ENCODE data around the gene TMEM184C. TPM values are rescaled to one million over a fixed set of nuclear protein-coding genes. Genes with fewer than 3 reads are reported as not detected.

Gene TMEM184C
- total RNA-seq, 1 donor from 2014 or later = 18.1 TPM

Other genes starting within 250 kb of the TMEM184C start
- 5.5 TPM for gene EDNRA, start 136.3 kb upstream of the TMEM184C start, total RNA-seq
- 4.1 TPM for gene PRMT9, start 66.8 kb downstream of the TMEM184C start, total RNA-seq
- gene ARHGAP10, start 114.7 kb downstream of the TMEM184C start, total RNA-seq = 15.8 TPM